C1 segment of cervical spinal cord (tissue), 14 donors: ENCODE measurements around the gene KBTBD2.
"Not testable (repeated sequence)": the region's sequence is repeated elsewhere in the genome, so short reads cannot be mapped to it uniquely, and the experiment has no call there.

Experiments
- DNase-seq, 14 donors: peaks; one replicate each; lab custom pipeline; 2025; lab: John Stamatoyannopoulos, UW

The KBTBD2 gene

GRCh38 chr7:32893722-32894121 lies 2.2 kb upstream of the KBTBD2 start:
- no peak for DNase-seq

- no peak for DNase-seq
These were observed 1.6 kb upstream of the KBTBD2 start for GRCh38 chr7:32893207-32893524.

GRCh38 chr7:32892521-32893206 lies 1.1 kb upstream of the KBTBD2 start:
- peak in 11 of 14 donors; percentile 54 to 84 (median 71) for DNase-seq

- peak; percentile 39 to 97 (median 92) for DNase-seq
These were observed 400 bp upstream of the KBTBD2 start for GRCh38 chr7:32891800-32892520.

- peak in 1 of 14 donors; percentile 32 for DNase-seq
These were observed 842 bp downstream of the KBTBD2 start for GRCh38 chr7:32890793-32891042.

- peak in 7 of 14 donors; percentile 9 to 53 (median 24) for DNase-seq
These were observed 1.4 kb downstream of the KBTBD2 start for GRCh38 chr7:32890010-32890792.

GRCh38 chr7:32888505-32888904 lies 3.1 kb downstream of the KBTBD2 start:
- DNase-seq: no peak

GRCh38 chr7:32887395-32887794 lies 4.2 kb downstream of the KBTBD2 start:
- DNase-seq: no peak

- no peak for DNase-seq
These were observed 10.2 kb downstream of the KBTBD2 start for GRCh38 chr7:32881074-32881982.

GRCh38 chr7:32879460-32879859 lies 12.1 kb downstream of the KBTBD2 start:
- peak in 1 of 14 donors; percentile 6 for DNase-seq

GRCh38 chr7:32878023-32878422 lies 13.5 kb downstream of the KBTBD2 start:
- DNase-seq: not testable (repeated sequence)

GRCh38 chr7:32872421-32872820 lies 19.1 kb downstream of the KBTBD2 start:
- DNase-seq: no peak

GRCh38 chr7:32871624-32872371 lies 19.8 kb downstream of the KBTBD2 start:
- no peak for DNase-seq

- no peak for DNase-seq
These were observed 21.3 kb downstream of the KBTBD2 start for GRCh38 chr7:32870298-32870697.

- DNase-seq: no peak
These were observed 21.8 kb downstream of the KBTBD2 start for GRCh38 chr7:32869716-32870115.

GRCh38 chr7:32868116-32868515 lies 23.4 kb downstream of the KBTBD2 start:
- peak in 1 of 14 donors; percentile 25 for DNase-seq

GRCh38 chr7:32865448-32866030 lies 26.0 kb downstream of the KBTBD2 start:
- no peak for DNase-seq

- DNase-seq: not testable (repeated sequence)
These were observed 27.7 kb downstream of the KBTBD2 start for GRCh38 chr7:32863872-32864271.

GRCh38 chr7:32860090-32860489 lies 31.5 kb downstream of the KBTBD2 start:
- DNase-seq: no peak

GRCh38 chr7:32858648-32859047 lies 32.9 kb downstream of the KBTBD2 start:
- DNase-seq: no peak

GRCh38 chr7:32857063-32857462 lies 34.5 kb downstream of the KBTBD2 start:
- DNase-seq: peak in 1 of 14 donors; percentile 9
